NCI-H2227 (cell line): ENCODE data around the gene USH1G.
"Not testable (repeated sequence)": the region's sequence is repeated elsewhere in the genome, so short reads cannot be mapped to it uniquely, and the experiment has no call there.

Experiments
- DNase-seq: peaks from one replicate; lab custom pipeline; 2025; ENCODE audit not compliant: unreplicated experiment; lab: John Stamatoyannopoulos, UW

Gene USH1G

GRCh38 chr17:74907012-74907411, 16.0 kb downstream of the USH1G start:
- DNase-seq: no peak

DNA sequence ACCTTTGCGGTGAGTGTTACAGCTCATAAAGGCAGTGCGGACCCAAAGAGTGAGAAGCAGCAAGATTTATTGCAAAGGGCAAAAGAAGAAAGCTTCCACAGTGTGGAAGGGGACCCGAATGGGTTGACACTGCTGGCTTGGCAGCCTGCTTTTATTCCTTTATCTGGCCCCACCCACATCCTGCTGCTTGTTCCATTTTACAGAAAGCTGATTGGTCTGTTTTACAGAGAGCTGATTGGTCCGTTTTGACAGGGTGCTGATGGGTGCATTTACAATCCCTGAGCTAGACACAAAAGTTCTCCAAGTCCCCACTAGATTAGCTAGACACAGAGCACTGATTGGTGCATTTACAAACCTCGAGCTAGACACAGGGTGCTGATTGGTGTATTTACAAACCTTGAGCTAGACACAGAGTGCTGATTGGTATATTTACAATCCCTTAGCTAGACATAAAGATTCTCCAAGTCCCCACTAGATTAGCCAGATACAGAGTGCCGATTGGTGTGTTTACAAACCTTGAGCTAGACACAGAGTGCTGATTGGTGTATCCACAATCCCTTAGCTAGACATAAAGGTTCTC, 16.8 kb downstream of the USH1G start:
- DNase-seq: not testable (repeated sequence)

GRCh38 chr17:74904687-74905409, 18.2 kb downstream of the USH1G start:
- DNase-seq: no peak

DNA sequence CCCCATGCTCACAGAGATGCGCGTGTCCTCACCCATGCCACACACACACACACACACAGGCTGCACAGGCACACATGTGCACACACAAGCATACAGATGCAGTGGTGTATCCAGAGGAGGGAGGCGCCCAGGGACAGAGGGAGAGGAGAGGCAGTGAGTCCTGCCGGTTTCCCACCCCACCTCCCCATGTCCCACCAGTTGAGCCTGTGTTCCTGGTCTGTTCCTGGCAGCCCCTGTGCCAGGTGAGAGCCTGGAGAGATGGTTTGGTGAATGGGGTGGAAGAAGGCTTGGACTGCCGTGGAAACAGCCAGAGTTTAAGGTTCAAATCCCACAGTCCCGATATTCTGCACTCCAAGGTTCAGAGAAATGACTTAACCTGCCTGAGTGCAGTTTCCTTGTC, 19.4 kb downstream of the USH1G start:
- no peak for DNase-seq

DNA sequence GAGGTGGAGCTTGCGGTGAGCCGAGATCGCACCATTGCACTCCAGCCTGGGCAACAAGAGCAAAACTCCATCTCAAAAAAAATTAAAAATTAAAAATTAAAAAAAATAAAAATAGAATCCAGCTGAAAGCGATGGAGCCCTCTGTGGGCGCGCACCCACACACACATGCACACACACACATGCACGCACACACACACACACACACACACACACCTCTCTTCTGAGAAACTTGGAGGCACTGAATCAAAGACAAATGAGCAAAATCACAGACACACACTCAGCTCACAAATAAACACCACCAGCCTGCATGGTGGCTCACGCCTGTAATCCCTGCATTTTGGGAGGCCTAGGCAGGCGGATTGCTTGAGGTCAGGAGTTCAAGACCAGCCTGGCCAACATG, 20.0 kb downstream of the USH1G start:
- DNase-seq: no peak

GRCh38 chr17:74901353-74902135, 21.5 kb downstream of the USH1G start:
- DNase-seq: no peak

DNA sequence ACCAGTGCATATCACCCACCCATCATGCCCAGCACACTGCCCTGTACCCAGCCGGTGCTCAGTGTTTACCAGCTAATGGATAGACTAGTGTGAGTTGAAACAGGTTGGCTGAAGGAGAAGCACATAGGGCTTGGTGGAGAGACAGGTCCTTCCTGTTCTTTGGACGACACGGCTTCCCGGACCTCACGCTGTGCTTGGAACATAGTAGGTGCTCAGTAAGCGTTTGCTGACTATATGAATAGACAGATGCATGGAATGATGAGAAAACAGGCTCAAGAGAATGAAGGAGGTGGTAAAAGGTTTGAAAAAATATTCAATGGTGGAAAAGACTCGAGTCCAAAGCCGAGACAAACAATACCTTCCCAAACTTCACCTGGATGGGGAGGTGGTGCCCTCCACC, 22.8 kb downstream of the USH1G start:
- no peak for DNase-seq

DNA sequence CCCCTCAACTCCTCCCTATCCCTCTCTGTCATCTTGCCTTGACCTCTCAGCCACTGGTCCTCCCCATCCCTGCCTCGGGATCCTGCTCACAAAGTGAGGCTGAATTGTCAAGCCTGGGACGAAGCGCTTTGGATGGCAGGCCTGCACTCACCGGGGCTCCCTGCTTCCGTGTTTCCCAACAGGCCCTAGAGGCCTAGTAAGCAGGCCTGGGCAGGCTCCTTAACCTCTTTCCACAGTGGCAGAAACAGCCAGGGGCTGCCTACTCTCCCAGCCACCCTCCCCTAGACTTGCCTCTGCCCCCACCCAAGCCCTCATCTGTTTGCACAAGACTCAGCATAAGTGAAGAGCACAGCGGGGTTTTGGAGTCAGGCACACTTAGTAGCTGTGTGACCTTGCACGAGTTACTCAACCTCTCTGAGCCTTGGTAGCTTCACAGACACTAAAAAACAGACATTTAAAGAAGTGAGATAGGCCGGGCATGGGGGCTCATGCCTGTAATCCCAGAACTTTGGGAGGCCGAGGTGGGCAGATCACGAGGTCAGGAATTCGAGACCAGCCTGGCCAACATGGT, 24.6 kb downstream of the USH1G start:
- DNase-seq: no peak

- no peak for DNase-seq
Observed at GRCh38 chr17:74893936-74894671, 29.0 kb downstream of the USH1G start.

DNA sequence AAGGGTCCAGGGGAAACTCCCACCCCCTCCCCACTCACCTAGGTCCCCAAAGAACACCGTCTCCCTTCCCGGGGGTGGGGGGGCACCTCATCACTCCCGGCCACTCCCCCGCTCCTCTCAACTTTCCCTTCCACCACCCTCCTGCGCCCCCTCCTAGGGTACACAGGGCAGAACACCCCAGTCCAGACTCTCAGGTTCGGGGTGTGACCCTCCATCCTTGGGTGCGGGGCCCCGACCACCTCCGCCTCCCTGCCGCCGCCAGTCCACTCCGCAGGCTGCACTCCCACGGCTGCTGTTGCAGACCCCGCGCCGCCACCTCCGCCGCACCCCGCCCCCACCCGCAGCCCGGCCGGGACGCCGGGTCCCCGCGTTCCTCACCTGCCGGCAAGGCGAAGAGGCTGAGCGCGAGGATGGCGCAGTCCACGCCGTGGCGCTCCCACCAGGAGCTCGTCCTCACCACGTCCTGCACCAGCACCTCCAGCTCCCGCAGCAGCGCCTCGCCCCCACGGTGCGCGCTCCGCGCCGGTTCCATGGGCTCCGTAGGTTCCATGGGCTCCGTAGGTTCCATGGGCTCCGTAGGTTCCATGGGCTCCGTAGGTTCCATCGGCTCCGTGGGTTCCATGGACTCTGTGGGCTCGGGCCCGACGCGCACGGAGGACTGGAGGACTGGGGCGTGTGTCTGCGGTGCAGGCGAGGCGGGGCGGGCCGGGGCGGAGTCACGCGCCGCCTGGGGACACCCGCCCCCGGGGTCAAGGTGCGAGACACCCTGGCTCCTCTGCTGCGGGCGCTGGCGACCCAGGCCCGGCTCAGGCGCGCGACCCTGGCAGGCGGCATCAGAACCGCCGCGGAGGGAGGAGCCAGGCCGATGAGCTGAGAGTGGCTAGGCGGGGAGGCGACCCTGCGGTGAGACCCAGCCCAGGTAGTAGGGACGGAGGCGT, 29.8 kb downstream of the USH1G start, which contains the start of gene FADS6:
Gene FADS6 (minus strand): TSS at position 660 of the 938 bp plus-strand sequence. CDS start 38 bp downstream, at position 622.
- DNase-seq: no peak

- DNase-seq: no peak
Observed at GRCh38 chr17:74892013-74892841, 30.8 kb downstream of the USH1G start.

- DNase-seq: no peak
Observed at GRCh38 chr17:74890554-74890953, 32.5 kb downstream of the USH1G start.

DNA sequence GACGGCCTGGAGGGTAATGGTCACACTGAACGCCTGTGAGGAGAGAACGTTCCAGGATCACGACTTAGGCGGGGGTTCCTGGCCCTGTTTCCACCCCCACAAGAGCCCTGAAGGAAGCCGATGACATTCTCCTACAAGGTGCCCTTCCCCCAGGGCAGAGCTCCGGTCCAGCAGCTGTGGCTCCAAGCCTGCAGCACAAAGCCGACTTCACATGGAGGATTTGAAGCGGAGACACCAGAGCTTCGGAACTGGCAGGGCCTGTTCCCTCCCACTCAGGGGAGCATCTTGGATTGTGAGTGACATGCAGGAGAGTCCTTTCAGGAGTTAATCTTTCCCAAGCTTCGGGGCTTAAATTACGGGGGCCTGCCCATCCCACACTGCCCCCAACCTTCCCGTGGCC, 34.6 kb downstream of the USH1G start:
- DNase-seq: no peak

GRCh38 chr17:74883241-74883745, 39.8 kb downstream of the USH1G start:
- no peak for DNase-seq

GRCh38 chr17:74882517-74883240, 40.4 kb downstream of the USH1G start:
- no peak for DNase-seq

GRCh38 chr17:74881073-74881472, 42.0 kb downstream of the USH1G start:
- DNase-seq: no peak

- DNase-seq: no peak
Observed at GRCh38 chr17:74879308-74879707, 43.7 kb downstream of the USH1G start.

GRCh38 chr17:74878658-74879057, 44.4 kb downstream of the USH1G start:
- DNase-seq: no peak
